Endothelial cell of umbilical vein (primary cell): ENCODE results near the gene TBC1D14. TPM values are rescaled to one million over a fixed set of nuclear protein-coding genes. Genes with fewer than 3 reads are reported as not detected.

Experiments
- BruUV-seq: library from RNA; stranded (reverse); fragments of 400-500 nt; replicated peaks from 2 replicates; lab custom pipeline; 2021; lab: Mats Ljungman, UMichigan
- CTCF ChIA-PET: fragments of 300-600, 350-600 bp; sonication (Branson Sonifier 250); formaldehyde crosslinking; loops from one replicate; lab custom pipeline; 2021; ENCODE audit warnings: antibody characterized with exemption, inconsistent platforms; lab: Charles Lee
- POLR2A ChIA-PET: fragments of 300-600, 350-600 bp; sonication (Branson Sonifier 250); formaldehyde crosslinking; loops from one replicate; lab custom pipeline; 2021; ENCODE audit warnings: antibody characterized with exemption, inconsistent platforms; lab: Charles Lee
- DNase-seq: peaks from one replicate; pipeline ENCODE4 v3.0.0-alpha.2; 2011; ENCODE audit warnings: low read depth, low spot score
- FAIRE-seq: peaks from 2 replicates; lab custom pipeline; 2011; peaks lifted over from hg19 to GRCh38; lab: Jason Lieb, UNC
- H2AFZ ChIP-seq: 2 replicates; pipeline ENCODE4 v1.6.0; 2012; ENCODE audit warnings: low read depth, low read length, control low read depth, inconsistent platforms
- H3K27ac ChIP-seq: 2 replicates; pipeline ENCODE4 v1.5.1; 2011; ENCODE audit warnings: low read depth, mild to moderate bottlenecking, control low read depth, low read length, moderate library complexity; ENCODE audit not compliant: insufficient read depth
- H3K27me3 ChIP-seq, 2 experiments: 2 replicates each; pipeline versions ENCODE4 v1.6.0 to v1.6.1; 2011; ENCODE audit warnings: low read length in 2 of 2, mixed read lengths in 1 of 2; ENCODE audit not compliant: control insufficient read depth in 2 of 2, insufficient read depth in 2 of 2
- H3K36me3 ChIP-seq, 2 experiments: 2 replicates in 1 of 2; 3 replicates in 1 of 2; pipeline ENCODE4 v1.5.1; 2011; ENCODE audit warnings: low read length in 2 of 2, mild to moderate bottlenecking in 1 of 2, moderate library complexity in 1 of 2; ENCODE audit not compliant: control insufficient read depth in 2 of 2, insufficient read depth in 2 of 2; ENCODE audit errors: extremely low read depth in 1 of 2
- H3K4me1 ChIP-seq: 3 replicates; pipeline ENCODE4 v1.5.1; 2011; ENCODE audit warnings: mild to moderate bottlenecking, low read length; ENCODE audit not compliant: control insufficient read depth, insufficient read depth; ENCODE audit errors: extremely low read depth
- H3K4me2 ChIP-seq: 2 replicates; pipeline ENCODE4 v1.6.1; 2011; ENCODE audit warnings: low read length, control low read depth, mixed read lengths; ENCODE audit not compliant: insufficient read depth
- H3K4me3 ChIP-seq, 3 experiments: fragments of 200-600 bp in 1 of 3; sonication (generic), shearing (Covaris generic) in 1 of 3; replicated peaks in 1 of 3; 2 replicates each; pipeline ENCODE4 v1.5.1; 2011 to 2016; ENCODE audit warnings: control low read depth in 3 of 3, low read length in 3 of 3, mild to moderate bottlenecking in 2 of 3, inconsistent platforms in 1 of 3, low read depth in 1 of 3, moderate library complexity in 1 of 3; ENCODE audit not compliant: insufficient read depth in 1 of 3
- H3K79me2 ChIP-seq: 2 replicates; pipeline ENCODE4 v1.6.0; 2012; ENCODE audit warnings: low read length, inconsistent platforms; ENCODE audit not compliant: control insufficient read depth, insufficient read depth
- H3K9ac ChIP-seq: replicated peaks from 2 replicates; pipeline ENCODE3; 2011; ENCODE audit warnings: low read length, control low read depth; ENCODE audit not compliant: insufficient read depth; ENCODE audit errors: extremely low read depth
- H3K9me1 ChIP-seq: replicated peaks from 3 replicates; pipeline ENCODE4 v1.6.0; 2011; ENCODE audit warnings: mild to moderate bottlenecking, low read length; ENCODE audit not compliant: control insufficient read depth, insufficient read depth; ENCODE audit errors: extremely low read depth
- H3K9me3 ChIP-seq: replicated peaks from 2 replicates; pipeline ENCODE4 v1.5.1; 2012; ENCODE audit warnings: low read length, inconsistent platforms; ENCODE audit not compliant: control insufficient read depth, insufficient read depth
- H4K20me1 ChIP-seq: replicated peaks from 2 replicates; pipeline ENCODE3; 2011; ENCODE audit warnings: mild to moderate bottlenecking, low read length; ENCODE audit not compliant: control insufficient read depth, insufficient read depth; ENCODE audit errors: extremely low read depth
- CTCF ChIP-seq, 2 donors: IDR thresholded peaks; 1 replicate in 1 of 2; 2 replicates in 1 of 2; pipeline ENCODE4 v1.5.1; 2011; ENCODE audit warnings: low read length in 2 of 2, mild to moderate bottlenecking in 2 of 2, moderate library complexity in 2 of 2, control low read depth in 1 of 2, inconsistent platforms in 1 of 2, low read depth in 1 of 2; ENCODE audit not compliant: insufficient read depth in 1 of 2; ENCODE audit errors: extremely low read depth in 1 of 2
- EZH2 ChIP-seq: IDR thresholded peaks from 2 replicates; pipeline ENCODE4 v1.6.1; 2012; ENCODE audit warnings: borderline replicate concordance, low read depth, mild to moderate bottlenecking, moderate library complexity, low read length, inconsistent platforms; ENCODE audit not compliant: severe bottlenecking
- FOS ChIP-seq: IDR thresholded peaks from 2 replicates; pipeline ENCODE4 v1.6.1; 2011; ENCODE audit warnings: mild to moderate bottlenecking, low read length, moderate library complexity, borderline replicate concordance; ENCODE audit not compliant: insufficient read depth
- GATA2 ChIP-seq: IDR thresholded peaks from 2 replicates; pipeline ENCODE4 v1.7.0; 2011; ENCODE audit warnings: low read depth, mild to moderate bottlenecking, moderate library complexity, mixed read lengths, low read length; ENCODE audit not compliant: insufficient read length, insufficient read depth
- JUN ChIP-seq: IDR thresholded peaks from 2 replicates; pipeline ENCODE4 v1.6.1; 2011; ENCODE audit warnings: borderline replicate concordance, low read depth; ENCODE audit not compliant: insufficient read length, insufficient read depth
- MAX ChIP-seq: IDR thresholded peaks from 2 replicates; pipeline ENCODE4 v1.6.1; 2011; ENCODE audit not compliant: insufficient read depth, insufficient read length
- MYC ChIP-seq: IDR thresholded peaks from one replicate; pipeline ENCODE4 v1.6.1; 2011; ENCODE audit warnings: mild to moderate bottlenecking, low read depth, low read length
- POLR2A ChIP-seq: IDR thresholded peaks from 2 replicates; pipeline ENCODE4 v1.6.1; 2012; ENCODE audit warnings: low read depth, mild to moderate bottlenecking, control low read depth, low read length
- dilution Hi-C: fragments of 300-500 bp; cut with MboI; formaldehyde crosslinking; loops from one replicate; pipeline ENCODE4 v1.15.0; 2019; ENCODE audit warnings: low sequenced_read_pairs; ENCODE audit not compliant: extremely low pct_ligation_motif_present
- intact Hi-C: fragments of 100-400 bp; cut with micrococcal nuclease; formaldehyde crosslinking; loops from one replicate; pipeline ENCODE4 v1.10.0; 2022
- polyA plus RNA-seq, 4 experiments: library from polyadenylated mRNA; depleted of rRNA in 3 of 4; stranded (reverse) in 3 of 4; unstranded in 1 of 4; fragments of >200 nt; gene quantifications; 2 replicates each; pipeline versions ENCODE4 v1.2.1 to v1.2.3, GENCODE V29; 2011 to 2012; ENCODE audit warnings: missing spikeins in 1 of 4
- total RNA-seq: library from RNA; stranded (reverse); gene quantifications from 2 replicates; pipeline ENCODE4 v1.2.3, GENCODE V29; 2021

Gene TBC1D14
- total and polyA plus RNA-seq, 2 donors (not counting 3 experiments of a cell fraction or from before 2014, with no cell fraction given): 23.7 to 24.8 TPM

GRCh38 chr4:6874981-6875380 lies 34.6 kb upstream of the TBC1D14 start:
- TF ChIP-seq FOS (no peak), EZH2 (no peak), POLR2A (no peak), CTCF (IDR thresholded peaks at IDR 0.05; ENCODE audit: extremely low read depth in 1 of 2, insufficient read depth in 1 of 2, low read depth in 1 of 2, low read length in 2 of 2) (no peak), MYC (no peak), MAX (no peak), JUN (no peak), GATA2 (no peak)
- FAIRE-seq: no peak
- Histone ChIP-seq H3K36me3 (peaks cover 9 to 41% of the 10 kb centered on the region in 2 experiments), H3K79me2 (no peaks in the 10 kb centered on the region), H3K9me1 (no peaks in the 10 kb centered on the region), H2AFZ (no peak overlapping the region), H3K9me3 (no peaks in the 10 kb centered on the region), H3K9ac (no peak overlapping the region), H3K27ac (no peak overlapping the region), H3K27me3 (no peaks in the 10 kb centered on the region), H3K4me3 (no peak overlapping the region), H3K4me2 (no peak overlapping the region), H3K4me1 (no peaks in the 10 kb centered on the region), H4K20me1 (no peaks in the 10 kb centered on the region)
- intact Hi-C loops (loop anchor here (1.0 kb wide), 2 partner anchors 92 to 155 kb away; no protein-coding TSS in a partner anchor), dilution Hi-C loops (no loop called here)
- BruUV-seq: no TSS peak
- CTCF ChIA-PET: interaction anchor here (1.6 to 7.8 kb wide), 5 partner anchors 10 to 156 kb away, joined by 3 to 353 read pairs (median 12); partner anchors contain the start of gene BLOC1S4
- DNase-seq: no peak
- POLR2A ChIA-PET: no interaction called here
